K562 (cell line): ENCODE measurements around the gene SLC25A10. TPM values are rescaled to one million over a fixed set of nuclear protein-coding genes. Genes with fewer than 3 reads are reported as not detected.

Experiments
- BDP1 ChIP-seq: IDR thresholded peaks from 3 replicates; pipeline ENCODE4 v1.6.1; 2011; ENCODE audit not compliant: insufficient read length, insufficient read depth
- CBX3 ChIP-seq, 2 experiments: IDR thresholded peaks; 1 replicate in 1 of 2; 2 replicates in 1 of 2; pipeline ENCODE4 v1.6.1; 2012; ENCODE audit warnings: inconsistent platforms in 2 of 2, low read length in 2 of 2, borderline replicate concordance in 1 of 2, control low read depth in 1 of 2
- CREB3L1 ChIP-seq: fragments of 450-650 bp; IDR thresholded peaks from 2 replicates; pipeline ENCODE4 v1.6.1; 2014; ENCODE audit warnings: low read depth, mild to moderate bottlenecking, moderate library complexity, borderline replicate concordance
- FOSL1 ChIP-seq: fragments of 200-800 bp; sonication (Bioruptor generic); conservative IDR thresholded peaks from 2 replicates; pipeline ENCODE4 v1.6.1; 2016; ENCODE audit warnings: missing genetic modification characterization, missing compliant biosample characterization
- FOXA3 ChIP-seq, 2 experiments: fragments of 450-650 bp in 1 of 2; sonication (generic) in 1 of 2; formaldehyde crosslinking; IDR thresholded peaks in 1 of 2; conservative IDR thresholded peaks in 1 of 2; 2 replicates each; pipeline versions ENCODE4 v1.4.0 to v1.8.0; 2020 to 2022; ENCODE audit warnings: mild to moderate bottlenecking in 2 of 2, missing genetic modification reagents in 1 of 2
- GTF2E2 ChIP-seq: fragments of 200-800 bp; sonication (Bioruptor generic); IDR thresholded peaks from 2 replicates; pipeline ENCODE4 v1.6.1; 2016; ENCODE audit warnings: missing genetic modification characterization, missing compliant biosample characterization
- HDAC8 ChIP-seq: fragments of 450-650 bp; IDR thresholded peaks from 2 replicates; pipeline ENCODE4 v1.6.1; 2016; ENCODE audit warnings: mild to moderate bottlenecking, missing genetic modification characterization, moderate library complexity, missing compliant biosample characterization
- KDM5B ChIP-seq: fragments of 200-600 bp; sonication (generic); IDR thresholded peaks from 2 replicates; pipeline ENCODE4 v1.6.1; 2012; ENCODE audit warnings: low read depth, mild to moderate bottlenecking, moderate library complexity, low read length, control low read depth, inconsistent platforms; ENCODE audit not compliant: insufficient replicate concordance
- MLLT1 ChIP-seq, 2 experiments: fragments of 450-650 bp; IDR thresholded peaks; 2 replicates each; pipeline ENCODE4 v1.6.1; 2016
- NR2C2 ChIP-seq, 2 experiments: fragments of 200-800 bp in 1 of 2; sonication (Bioruptor generic) in 1 of 2; sonication (generic) in 1 of 2; formaldehyde crosslinking in 1 of 2; IDR thresholded peaks; 2 replicates each; pipeline versions ENCODE4 v1.6.1 to v1.8.0; 2016 to 2022; ENCODE audit warnings: mild to moderate bottlenecking in 1 of 2, missing compliant biosample characterization in 1 of 2, missing genetic modification characterization in 1 of 2, missing genetic modification reagents in 1 of 2
- PREB ChIP-seq: sonication (generic); formaldehyde crosslinking; IDR thresholded peaks from 2 replicates; pipeline ENCODE4 v1.8.1; 2023; ENCODE audit warnings: mild to moderate bottlenecking, missing genetic modification reagents
- SAFB2 ChIP-seq: fragments of 200-400 bp; formaldehyde crosslinking; IDR thresholded peaks from 2 replicates; pipeline ENCODE4 v1.6.1; 2018; ENCODE audit warnings: borderline replicate concordance, low read length, low read depth, moderate library complexity; ENCODE audit not compliant: severe bottlenecking
- TGIF2 ChIP-seq: sonication (generic); formaldehyde crosslinking; IDR thresholded peaks from 2 replicates; pipeline ENCODE4 v1.8.1; 2022; ENCODE audit warnings: mild to moderate bottlenecking, missing genetic modification reagents, moderate library complexity
- ZBTB5 ChIP-seq: fragments of 450-650 bp; IDR thresholded peaks from 2 replicates; pipeline ENCODE4 v1.6.1; 2017; ENCODE audit warnings: antibody characterized with exemption
- ZNF551 ChIP-seq: fragments of 250-450 bp; sonication (Bioruptor Pico); IDR thresholded peaks from 2 replicates; pipeline ENCODE4 v1.5.0; 2021; ENCODE audit warnings: mild to moderate bottlenecking, moderate library complexity
- ZNF584 ChIP-seq: fragments of 200-800 bp; sonication (Bioruptor generic); IDR thresholded peaks from 2 replicates; pipeline ENCODE4 v1.6.1; 2016; ENCODE audit warnings: low read depth, mild to moderate bottlenecking, missing genetic modification characterization, missing compliant biosample characterization
- ZNF589 ChIP-seq: fragments of 200-800 bp; sonication (Bioruptor generic); IDR thresholded peaks from 2 replicates; pipeline ENCODE4 v1.6.1; 2016; ENCODE audit warnings: low read depth, missing genetic modification characterization, missing compliant biosample characterization
- polyA plus RNA-seq, 8 experiments: library from polyadenylated mRNA; depleted of rRNA in 4 of 8; stranded (reverse) in 5 of 8; unstranded in 3 of 8; fragments of >200 nt; fragmentation: Nextera tagmentation in 2 of 8; fragmentation: Illumina TruSeq in 1 of 8; extraction: Ambion mirVana in 2 of 8; extraction: Trizol in 1 of 8; gene quantifications; 2 replicates each; pipeline versions ENCODE4 v1.2.1 to v1.2.3, GENCODE V29; 2011 to 2014; ENCODE audit warnings: inconsistent platforms in 1 of 8, missing spikeins in 1 of 8
- total RNA-seq, 7 experiments: library from RNA; depleted of rRNA in 6 of 7; stranded (reverse); fragments of >200 nt in 6 of 7; fragmentation: Illumina TruSeq in 2 of 7; extraction: Trizol in 2 of 7; gene quantifications; 2 replicates each; pipeline versions ENCODE4 v1.2.1 to v1.2.3, GENCODE V29; 2011 to 2021; ENCODE audit warnings: low replicate concordance in 1 of 7

SLC25A10 gene
- total and polyA plus RNA-seq, 9 of the 15 experiments (the other 6 are each of a cell fraction or from before 2014, with no cell fraction given): 0.10 to 85.6 (median 34.3) TPM

GRCh38 chr17:81741594-81742452 is 29.7 kb downstream of the SLC25A10 start (continued):
- TF ChIP-seq PREB (CRISPR knock-in tag) (0 out of 2 replicates have a peak, but pooled peaks have one; percentile 69), MLLT1 (IDR thresholded peaks at IDR 0.05) (peak; percentile 68 to 76; a peak in 3 of 4 replicates), CREB3L1 (no peak), BDP1 (no peak), ZNF551 (CRISPR knock-in tag) (no peak), FOXA3 (CRISPR knock-in tag; conservative IDR thresholded peaks at IDR 0.05 in 1 of 2, IDR thresholded peaks at IDR 0.05 in 1 of 2) (no peak), ZNF589 (CRISPR knock-in tag) (no peak), ZNF584 (CRISPR knock-in tag) (no peak), SAFB2 (no peak), ZBTB5 (peak; percentile 61; the same call in 1 of the 2 replicates), GTF2E2 (tag) (no peak), KDM5B (no peak), CBX3 (IDR thresholded peaks at IDR 0.05; ENCODE audit: borderline replicate concordance in 1 of 2, low read length in 2 of 2) (no peak), NR2C2 (CRISPR knock-in tag; IDR thresholded peaks at IDR 0.05) (peak; percentile 16; the same call in 1 of the 2 replicates), NR2C2 (tag; IDR thresholded peaks at IDR 0.05) (no peak), TGIF2 (CRISPR knock-in tag) (no peak), FOSL1 (tag) (no peak), HDAC8 (no peak)
